Esophagus squamous epithelium (tissue), 5 donors: Measurements from ENCODE around the gene SMIM35. TPM values are rescaled to one million over a fixed set of nuclear protein-coding genes. Genes with fewer than 3 reads are reported as not detected.

Experiments
- DNase-seq: peaks from one replicate; lab custom pipeline; 2025; lab: John Stamatoyannopoulos, UW
- H3K27ac ChIP-seq, 4 donors: fragments of 200-600 bp; sonication (generic); one replicate each; pipeline ENCODE4 v1.5.1; 2016 to 2019; ENCODE audit warnings: mild to moderate bottlenecking in 1 of 4
- H3K27me3 ChIP-seq, 4 donors: fragments of 200-600 bp; sonication (generic); 1 replicate in 3 of 4; 2 replicates in 1 of 4; pipeline versions ENCODE4 v1.5.1 to v1.6.0; 2017 to 2021; ENCODE audit warnings: antibody characterized with exemption in 1 of 4
- H3K36me3 ChIP-seq, 3 donors: fragments of 200-600 bp; sonication (generic); one replicate each; pipeline ENCODE4 v1.5.1; 2016 to 2019
- H3K4me1 ChIP-seq, 3 donors: fragments of 200-600 bp; sonication (generic); one replicate each; pipeline ENCODE4 v1.5.1; 2017 to 2019
- H3K4me3 ChIP-seq, 4 donors: fragments of 200-600 bp; sonication (generic); 1 replicate in 3 of 4; 2 replicates in 1 of 4; pipeline ENCODE4 v1.5.1; 2016 to 2019; ENCODE audit warnings: mild to moderate bottlenecking in 2 of 4, moderate library complexity in 1 of 4
- H3K9me3 ChIP-seq, 3 donors: fragments of 200-600 bp; sonication (generic); one replicate each; pipeline ENCODE4 v1.5.1; 2016 to 2019
- CTCF ChIP-seq, 6 experiments: fragments of 450-650 bp in 4 of 6; fragments of 200-600 bp in 2 of 6; sonication (generic) in 2 of 6; IDR thresholded peaks; one replicate each; pipeline ENCODE4 v1.5.1; 2016 to 2019; ENCODE audit warnings: antibody characterized with exemption in 6 of 6, mild to moderate bottlenecking in 4 of 6, moderate library complexity in 4 of 6
- POLR2A ChIP-seq, 4 donors: fragments of 450-650 bp; IDR thresholded peaks; one replicate each; pipeline ENCODE4 v1.6.1; 2017; ENCODE audit warnings: antibody characterized with exemption in 4 of 4, mild to moderate bottlenecking in 4 of 4, moderate library complexity in 3 of 4
- WGBS, 2 donors: methylation state at CpG; one replicate each; pipeline ENCODE4 v1.1.5; 2018; 5-methylcytosine and 5-hydroxymethylcytosine counted together
- intact Hi-C: fragments of 100-400 bp; cut with DNase I; formaldehyde crosslinking; loops from one replicate; pipeline ENCODE4 v1.15.0; 2022
- total RNA-seq, 4 donors: library from RNA; depleted of rRNA; stranded (reverse); fragments of >200 nt; gene quantifications; one replicate each; pipeline ENCODE4 v1.1.0, GENCODE V29; 2016
- donor health status: DM: yes; HTN: yes; CAD: no.

SMIM35 gene
- total RNA-seq, 4 donors from 2014 or later: not detected

GRCh38 chr11:118059246-118059940 is 27.4 kb downstream of the SMIM35 start:
- no peak overlapping the region for H3K4me3 ChIP-seq
- intact Hi-C loops: no loop called here
- no peak for TF ChIP-seq POLR2A (IDR thresholded peaks at IDR 0.05)
- TF ChIP-seq CTCF (IDR thresholded peaks at IDR 0.05): no peak
- H3K36me3 ChIP-seq: no peaks in the 10 kb centered on the region
- no peak overlapping the region for H3K27ac ChIP-seq
- no peaks in the 10 kb centered on the region for H3K9me3 ChIP-seq
- 86 to 100% methylated on average over 1 to 5 of the region's 11 CpGs for WGBS, 2 donors
- peaks cover 0 to 16% (median 0%) of the 10 kb centered on the region in 4 donors for H3K27me3 ChIP-seq
- DNase-seq: no peak
- H3K4me1 ChIP-seq: peaks cover 0 to 12% (median 0%) of the 10 kb centered on the region in 3 donors

- no peak for DNase-seq
- WGBS, 2 donors: 68 to 69% methylated on average over 11 to 17 of the region's 20 CpGs
- intact Hi-C loops: no loop called here
- Histone ChIP-seq H3K27me3 (peaks cover 0 to 16% (median 0%) of the 10 kb centered on the region in 4 donors), H3K9me3 (no peaks in the 10 kb centered on the region), H3K4me1 (peaks cover 0 to 13% (median 0%) of the 10 kb centered on the region in 3 donors), H3K36me3 (no peaks in the 10 kb centered on the region), H3K27ac (no peak overlapping the region), H3K4me3 (no peak overlapping the region)
- TF ChIP-seq CTCF (IDR thresholded peaks at IDR 0.05) (no peak), POLR2A (IDR thresholded peaks at IDR 0.05) (no peak)
Observed at GRCh38 chr11:118058311-118059245, 28.2 kb downstream of the SMIM35 start.

- Histone ChIP-seq H3K4me1 (peaks cover 0 to 24% (median 0%) of the 10 kb centered on the region in 3 donors), H3K27me3 (peaks cover 0 to 16% (median 0%) of the 10 kb centered on the region in 4 donors), H3K9me3 (no peaks in the 10 kb centered on the region), H3K27ac (no peak overlapping the region), H3K36me3 (no peaks in the 10 kb centered on the region), H3K4me3 (no peak overlapping the region)
- intact Hi-C loops: no loop called here
- no peak for DNase-seq
- TF ChIP-seq POLR2A (IDR thresholded peaks at IDR 0.05) (no peak), CTCF (IDR thresholded peaks at IDR 0.05) (no peak)
- WGBS, 2 donors: 75 to 80% methylated on average over 14 of the region's 14 CpGs
Observed at GRCh38 chr11:118057251-118058145, 29.3 kb downstream of the SMIM35 start.

- 82 to 88% methylated on average over 8 of the region's 8 CpGs for WGBS, 2 donors
- DNase-seq: no peak
- Histone ChIP-seq H3K36me3 (no peaks in the 10 kb centered on the region), H3K27me3 (peaks cover 0 to 16% (median 0%) of the 10 kb centered on the region in 4 donors), H3K27ac (no peak overlapping the region), H3K4me3 (no peak overlapping the region), H3K4me1 (peaks cover 0 to 31% (median 0%) of the 10 kb centered on the region in 3 donors), H3K9me3 (no peaks in the 10 kb centered on the region)
- TF ChIP-seq POLR2A (IDR thresholded peaks at IDR 0.05) (no peak), CTCF (IDR thresholded peaks at IDR 0.05) (no peak)
- intact Hi-C loops: no loop called here
Observed at GRCh38 chr11:118056806-118057205, 30.0 kb downstream of the SMIM35 start.
